Ecto neural progenitor cell (in vitro differentiated cells): ENCODE data around the gene SNX9.
"Not testable (repeated sequence)": the region's sequence is repeated elsewhere in the genome, so short reads cannot be mapped to it uniquely, and the experiment has no call there.

Experiments used
- DNase-seq: peaks from one replicate; pipeline ENCODE4 v3.0.0-alpha.2; 2018; ENCODE audit warnings: low spot score

SNX9 gene

DNA sequence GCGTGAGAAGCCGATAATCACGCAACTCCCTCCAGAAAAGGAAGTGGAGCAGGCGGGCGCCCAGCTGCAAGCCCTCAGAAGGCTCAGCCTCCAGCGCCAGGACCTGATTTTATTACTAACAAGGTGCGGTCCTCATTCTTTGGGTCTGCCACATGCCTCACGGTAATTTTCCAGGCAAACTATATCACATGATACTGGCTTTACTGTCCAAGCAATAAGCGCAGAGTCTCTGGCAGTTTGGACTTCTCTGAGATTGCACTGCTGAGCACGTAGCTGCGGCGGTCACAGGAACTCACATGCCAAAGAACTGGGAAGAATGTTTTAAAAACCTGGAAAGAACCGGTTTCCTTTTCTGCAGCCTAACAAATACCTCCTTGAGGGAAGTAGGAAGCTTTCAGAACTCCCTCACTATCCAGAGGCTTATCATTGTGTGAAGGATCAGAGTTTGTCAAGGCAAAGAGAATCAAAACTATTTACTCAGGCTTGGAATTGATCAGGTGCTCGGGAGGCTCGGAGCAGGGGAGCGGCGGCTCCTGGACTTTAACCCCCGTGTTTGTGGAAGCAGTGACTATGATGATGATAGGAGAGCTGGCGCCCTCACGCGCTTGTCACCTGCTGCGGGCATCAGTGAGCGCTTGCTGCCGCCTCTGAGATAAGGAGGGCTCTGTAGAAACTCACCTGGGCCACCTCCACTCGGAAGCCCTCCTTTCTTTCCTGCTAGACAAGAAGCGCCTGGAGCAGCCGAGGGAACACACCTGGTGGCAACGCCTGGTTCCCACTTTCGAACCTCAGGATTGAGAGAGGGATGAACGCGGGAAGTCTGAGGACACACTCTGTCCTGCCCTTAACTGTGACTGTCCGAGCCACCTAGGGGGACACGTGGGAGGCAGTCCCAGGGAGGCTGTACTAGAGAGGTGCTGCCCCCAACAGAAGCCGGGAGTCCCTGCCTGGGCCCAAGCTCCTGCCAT is 131.4 kb downstream of the SNX9 start:
- peak; percentile 44 for DNase-seq

DNA sequence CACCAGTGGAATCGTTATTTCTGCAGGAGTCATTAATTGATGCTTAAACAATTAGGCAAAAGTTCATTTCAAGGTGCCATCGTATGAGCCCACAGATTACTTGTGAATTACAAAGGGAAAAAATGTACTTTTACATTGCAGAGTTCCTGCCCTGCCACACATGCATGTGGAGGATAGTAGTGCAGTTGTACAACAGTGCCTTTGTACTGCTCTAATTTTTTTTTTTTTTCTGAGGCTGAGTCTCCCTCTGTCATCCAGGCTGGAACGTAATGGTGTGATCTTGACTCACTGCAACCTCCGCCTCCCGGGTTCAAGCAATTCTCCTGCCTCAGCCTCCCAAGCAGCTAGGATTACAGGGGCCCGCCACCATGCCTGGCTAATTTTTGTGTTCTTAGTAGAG is 132.6 kb downstream of the SNX9 start:
- peak; percentile 15 for DNase-seq

DNA sequence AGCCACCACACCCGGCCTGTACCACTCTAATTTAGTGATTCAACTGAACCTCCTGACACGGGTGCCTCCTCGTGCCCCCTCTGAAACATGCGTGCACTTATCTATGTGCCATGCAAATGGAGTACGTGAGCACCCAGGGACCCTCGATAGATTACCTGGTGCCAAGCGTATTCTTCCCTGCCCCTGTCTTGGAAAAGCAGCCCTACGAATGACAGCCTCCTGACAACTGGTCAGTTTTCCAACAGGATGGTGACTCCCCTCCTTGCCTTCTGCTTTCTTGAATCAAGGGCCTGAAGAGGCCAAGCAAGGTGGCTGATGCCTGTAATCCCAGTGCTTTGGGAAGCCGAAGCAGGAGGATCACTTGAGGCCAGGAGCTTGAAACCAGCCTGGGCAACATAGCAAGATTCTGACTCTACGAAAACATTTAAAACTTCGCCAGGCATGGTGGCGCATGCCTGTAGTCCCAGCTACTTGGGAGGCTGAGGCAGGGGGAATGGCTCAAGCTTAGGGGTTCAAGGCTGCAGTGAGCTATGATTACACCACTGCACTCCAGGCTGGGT is 133.2 kb downstream of the SNX9 start:
- peak; percentile 18 for DNase-seq

DNA sequence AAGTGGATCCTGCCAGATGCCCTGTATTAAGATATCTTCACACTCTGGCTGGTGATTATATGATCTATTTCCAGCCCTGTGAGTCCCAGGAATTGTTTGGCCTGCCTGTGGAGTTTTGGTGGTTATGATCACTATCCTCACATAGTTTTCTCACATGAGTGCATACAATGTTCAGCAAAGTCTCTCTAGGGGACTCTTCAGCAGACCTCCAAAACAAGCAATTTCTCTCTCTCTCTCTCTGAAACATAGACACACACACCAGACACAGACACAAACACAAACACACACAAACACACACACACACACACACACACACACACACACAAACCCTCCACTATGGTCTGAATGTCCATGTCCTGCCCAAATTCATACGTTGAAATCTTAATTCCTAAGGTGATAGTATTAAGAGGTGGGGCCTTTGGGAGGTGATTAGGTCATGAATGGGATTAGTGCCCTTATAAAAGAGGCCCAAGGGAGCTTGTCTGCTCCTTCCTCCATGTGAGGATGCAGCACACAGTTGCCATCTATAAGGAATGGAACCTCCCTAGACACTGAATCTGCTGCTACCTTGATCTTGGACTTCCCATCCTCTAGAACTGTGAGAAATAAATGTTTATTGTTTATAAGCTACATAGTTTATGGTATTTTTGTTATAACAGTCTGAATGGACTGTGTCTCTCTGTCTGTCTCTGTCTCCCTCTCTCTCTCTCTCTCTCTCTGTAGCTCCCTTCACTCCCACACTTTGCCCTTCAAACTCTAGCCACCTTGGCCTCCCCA is 136.6 kb downstream of the SNX9 start:
- no peak for DNase-seq

DNA sequence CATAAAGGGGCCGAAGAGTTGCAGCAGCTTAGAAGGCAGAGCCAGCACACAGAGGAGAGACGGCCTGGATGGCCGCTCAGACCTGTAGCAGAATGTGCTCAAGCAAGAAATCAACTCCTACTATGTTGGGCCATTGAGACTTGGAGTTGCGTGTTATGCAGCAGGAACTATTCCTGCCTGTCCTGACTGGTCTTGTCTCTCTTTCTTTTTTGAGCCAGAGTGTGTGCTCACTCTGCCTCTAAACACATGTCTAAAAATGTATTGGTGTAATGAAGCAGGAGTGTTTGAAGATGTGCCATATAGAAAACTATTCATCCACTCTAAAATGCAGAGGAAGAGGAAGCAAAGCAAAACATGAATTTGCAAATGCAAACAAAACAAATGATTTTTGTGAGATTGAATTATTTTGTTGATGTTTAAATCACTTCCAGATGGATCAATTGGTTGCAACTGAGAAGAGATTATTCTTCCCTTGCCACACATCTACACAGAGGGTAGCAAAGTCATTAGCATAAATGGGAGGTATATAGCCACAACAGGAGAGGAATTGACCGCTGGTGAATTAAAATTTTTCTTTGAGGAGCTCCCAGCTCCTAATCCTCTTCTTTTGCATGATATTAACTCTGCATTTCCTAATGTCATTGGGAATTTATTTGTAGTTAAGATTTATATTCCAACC is 138.2 kb downstream of the SNX9 start:
- peak; percentile 16 for DNase-seq

DNA sequence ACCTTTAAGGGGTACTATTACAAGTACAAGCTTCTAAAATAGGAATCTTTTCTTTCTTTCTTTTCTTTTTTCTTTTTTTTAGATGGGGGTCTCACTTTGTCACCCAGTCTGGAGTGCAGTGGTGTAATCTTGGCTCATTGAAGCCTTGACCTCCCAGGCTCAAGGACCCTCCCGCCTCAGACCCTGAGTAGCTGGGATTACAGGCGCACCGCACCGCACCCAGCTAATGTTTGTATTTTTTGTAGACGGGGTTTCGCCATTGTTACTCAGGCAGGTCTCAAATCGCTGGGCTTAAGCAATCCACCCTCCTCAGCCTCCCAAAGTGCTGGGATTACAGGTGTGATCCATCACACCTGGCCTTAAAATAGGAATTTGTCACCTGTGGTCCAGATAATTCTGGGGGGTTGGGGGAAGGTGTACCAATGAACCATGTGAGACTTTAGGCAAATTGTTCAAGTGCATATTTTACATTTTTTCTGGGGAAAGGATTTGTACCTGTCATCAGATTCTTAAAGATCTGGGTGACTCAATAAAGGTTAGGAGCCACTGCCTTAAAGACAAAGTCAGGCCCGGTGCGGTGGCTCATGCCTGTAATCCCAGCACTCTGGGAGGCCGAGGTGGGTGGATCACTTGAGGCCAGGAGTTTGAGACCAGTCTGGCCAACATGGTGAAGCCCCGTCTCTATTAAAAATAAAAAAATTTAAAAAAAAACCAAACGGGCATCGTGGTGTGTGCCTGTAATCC is 139.0 kb downstream of the SNX9 start:
- peak; percentile 10 for DNase-seq

DNA sequence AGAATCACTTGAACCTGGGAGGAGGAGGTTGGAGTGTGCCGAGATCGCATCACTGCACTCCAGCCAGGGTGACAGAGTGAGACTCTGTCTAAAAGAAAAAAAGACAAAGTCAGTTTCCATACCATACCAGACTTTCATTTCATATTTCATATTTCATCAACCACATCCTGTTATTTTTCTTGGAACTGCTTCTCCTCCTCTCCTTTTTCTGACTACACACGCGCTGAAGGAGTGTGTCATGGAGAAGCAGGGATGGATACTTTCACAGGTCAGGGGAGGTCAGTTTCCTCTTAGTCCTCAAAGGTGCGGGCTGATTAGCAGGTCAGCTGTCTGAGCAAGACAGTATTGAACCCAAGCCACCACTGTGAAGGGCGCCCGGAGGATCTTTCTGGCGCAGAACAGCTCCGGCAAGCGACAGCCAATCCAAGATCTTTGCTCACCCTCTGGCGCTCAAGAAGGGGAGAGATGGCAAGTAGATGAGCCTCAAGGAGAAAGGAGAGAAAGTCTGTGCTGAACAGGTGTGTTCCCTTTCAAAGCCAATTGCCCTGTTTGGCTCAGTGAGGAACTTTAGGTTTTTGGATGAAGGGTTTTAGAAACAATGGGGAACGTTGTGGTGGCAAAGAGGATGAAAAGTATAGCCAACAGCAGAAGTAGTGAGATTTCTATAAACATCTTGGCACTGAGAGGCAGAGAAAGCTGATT is 139.7 kb downstream of the SNX9 start:
- peak; percentile 16 for DNase-seq

DNA sequence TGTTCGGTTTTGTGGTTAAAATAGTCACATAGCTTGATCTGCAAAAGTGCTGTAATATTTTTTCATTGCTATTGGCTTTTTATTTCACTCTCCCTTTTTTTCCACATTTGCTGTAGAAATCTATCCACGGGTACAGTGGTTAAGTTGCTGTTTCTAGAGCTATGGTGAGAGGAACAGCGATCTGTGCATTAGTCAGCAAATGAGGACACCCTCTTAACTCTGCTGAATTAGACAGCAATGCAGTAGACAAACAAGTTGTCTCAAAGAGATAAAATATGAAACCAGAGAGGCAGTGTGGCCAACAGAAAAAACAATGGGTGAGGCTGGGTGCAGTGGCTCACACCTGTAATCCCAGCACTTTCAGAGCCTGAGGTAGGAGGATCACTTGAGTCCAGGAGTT is 141.1 kb downstream of the SNX9 start:
- no peak for DNase-seq

DNA sequence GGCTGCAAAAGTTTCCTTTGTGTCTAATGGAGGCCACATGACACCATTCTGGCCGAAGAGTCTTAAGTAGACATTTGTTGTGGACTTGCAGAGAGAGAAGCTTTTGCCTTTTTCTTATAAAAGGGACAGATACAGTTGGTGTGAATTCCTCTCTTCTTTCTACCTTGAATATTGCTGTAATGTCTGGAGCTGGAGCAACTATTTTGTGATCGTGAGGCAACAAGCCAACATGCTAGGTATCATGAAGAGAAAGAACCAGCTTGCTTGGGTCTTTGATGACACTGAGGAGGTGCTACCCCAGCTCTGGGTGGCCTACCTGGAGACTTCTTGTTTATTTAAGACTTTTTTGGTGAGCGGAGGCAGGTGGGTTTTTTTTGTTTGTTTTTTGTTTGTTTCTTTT is 142.3 kb downstream of the SNX9 start:
- DNase-seq: no peak

DNA sequence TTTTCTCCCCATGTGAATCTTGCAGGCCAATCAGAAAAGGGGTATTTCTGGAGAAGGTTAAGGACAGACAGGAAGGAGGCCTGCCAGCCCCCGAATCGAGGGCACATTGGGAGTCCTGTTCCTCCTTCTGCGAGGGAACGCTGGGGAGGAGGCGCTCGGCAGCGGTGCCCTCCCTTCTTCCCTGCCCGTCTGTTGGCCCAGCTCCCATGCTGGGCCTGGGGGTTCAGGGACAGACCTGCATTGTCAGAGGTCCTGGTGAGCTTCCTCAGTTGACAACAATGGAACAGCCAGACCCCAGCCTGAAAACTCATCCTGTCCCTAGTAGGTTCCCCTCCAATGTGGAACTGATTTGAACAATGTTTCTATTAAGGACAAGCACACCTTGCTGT is 143.5 kb downstream of the SNX9 start:
- DNase-seq: peak; percentile 41

DNA sequence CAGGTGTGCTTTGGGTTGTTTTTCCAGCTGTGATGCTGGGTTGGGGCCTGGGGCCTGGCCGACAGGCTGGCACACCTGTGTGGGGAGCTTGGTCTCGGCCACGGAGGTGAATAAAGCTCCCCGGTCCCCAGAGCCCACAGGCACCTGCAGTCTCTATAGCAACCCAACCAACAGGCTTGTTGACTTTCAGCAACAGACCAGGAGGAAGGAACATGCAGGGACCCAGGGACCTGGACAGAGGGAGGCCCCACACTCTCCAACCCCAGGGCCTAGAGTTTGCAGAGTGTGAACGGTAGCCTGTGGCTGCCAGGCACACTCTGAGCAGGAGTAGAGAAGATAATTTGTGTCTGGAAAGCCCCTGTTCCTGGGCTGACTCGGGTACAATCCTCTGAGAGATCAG is 144.0 kb downstream of the SNX9 start:
- DNase-seq: peak; percentile 43

DNA sequence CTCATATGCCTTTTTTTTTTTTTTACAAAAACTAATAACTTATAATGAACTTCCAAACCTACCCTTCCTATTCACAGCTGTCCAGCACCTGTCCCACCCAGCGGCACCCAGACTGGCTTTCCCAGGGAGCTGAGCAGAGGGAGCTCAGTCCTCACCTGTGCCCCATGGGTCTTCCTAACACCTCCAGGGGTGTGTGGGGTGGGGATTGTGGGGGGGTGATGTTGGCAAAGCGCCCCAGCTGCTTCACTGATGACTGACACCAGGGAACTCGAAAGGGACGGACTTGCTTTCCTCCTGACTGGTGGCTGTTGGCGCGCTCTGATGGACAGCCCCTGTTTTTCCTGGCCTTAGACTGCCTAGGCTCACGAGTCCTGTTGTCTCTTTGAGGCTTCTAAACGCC is 144.4 kb downstream of the SNX9 start:
- peak; percentile 25 for DNase-seq

DNA sequence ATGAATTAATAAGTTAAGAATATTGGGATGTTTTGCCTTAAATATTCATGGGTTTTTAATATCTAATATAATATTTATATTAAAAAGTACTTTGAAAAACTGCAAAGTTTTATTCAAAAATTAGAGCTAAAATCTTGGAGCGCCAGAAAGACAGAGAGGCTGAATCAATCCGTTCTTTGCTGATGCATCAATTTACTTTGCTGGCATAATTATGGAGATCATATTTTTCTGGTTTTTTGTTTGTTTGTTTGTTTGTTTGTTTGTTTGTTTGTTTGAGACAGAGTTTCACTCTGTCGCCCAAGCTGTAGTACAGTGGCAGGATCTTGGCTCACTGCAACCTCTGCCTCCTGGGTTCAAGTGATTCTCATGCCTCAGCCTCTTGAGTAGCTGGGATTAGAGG is 149.1 kb downstream of the SNX9 start:
- not testable (repeated sequence) for DNase-seq

DNA sequence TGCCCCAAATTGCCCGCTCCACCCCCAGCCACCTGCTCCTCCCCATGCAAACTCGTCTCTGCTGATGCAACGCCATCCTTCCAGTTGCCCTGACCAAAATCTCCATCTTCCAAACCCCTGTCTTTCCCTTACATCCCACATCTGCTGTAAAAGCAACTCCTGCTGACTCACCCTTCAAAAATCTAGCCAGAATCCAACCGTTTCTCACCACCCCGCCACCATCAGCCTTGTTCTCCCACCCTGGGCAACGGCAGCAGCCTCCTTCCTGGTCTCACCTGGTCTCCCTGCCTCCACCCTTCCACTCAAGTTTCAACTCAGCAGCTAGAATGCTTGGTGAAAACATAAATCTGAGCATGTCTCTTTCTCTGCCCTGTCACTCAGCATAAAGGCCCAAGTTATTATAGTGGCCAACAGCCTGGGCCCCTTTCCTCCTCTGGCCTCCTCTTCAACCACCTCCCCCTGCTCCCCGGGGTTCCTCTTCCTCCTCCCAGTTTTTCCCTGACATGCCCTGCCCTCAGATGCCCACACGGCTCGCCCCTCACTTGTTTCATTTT is 151.4 kb downstream of the SNX9 start:
- no peak for DNase-seq

DNA sequence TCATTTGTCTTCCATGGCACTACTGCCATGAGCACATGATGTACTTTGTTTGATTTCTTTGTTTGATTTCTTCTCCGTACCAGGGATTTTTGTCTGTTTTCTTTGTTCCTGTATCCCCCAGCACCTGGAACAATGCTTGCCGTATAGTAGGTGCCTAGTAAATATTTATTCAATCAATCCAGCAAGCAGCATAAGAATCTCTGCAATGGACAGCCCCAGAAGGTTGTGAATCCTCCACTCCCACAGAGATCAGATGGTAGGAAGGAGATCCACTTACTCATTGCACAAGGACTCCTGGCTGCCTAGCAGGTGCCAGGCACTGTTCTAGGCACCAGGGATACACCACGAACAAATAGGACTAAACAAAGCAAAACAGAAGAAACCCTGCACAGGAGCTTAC is 151.9 kb downstream of the SNX9 start:
- no peak for DNase-seq

DNA sequence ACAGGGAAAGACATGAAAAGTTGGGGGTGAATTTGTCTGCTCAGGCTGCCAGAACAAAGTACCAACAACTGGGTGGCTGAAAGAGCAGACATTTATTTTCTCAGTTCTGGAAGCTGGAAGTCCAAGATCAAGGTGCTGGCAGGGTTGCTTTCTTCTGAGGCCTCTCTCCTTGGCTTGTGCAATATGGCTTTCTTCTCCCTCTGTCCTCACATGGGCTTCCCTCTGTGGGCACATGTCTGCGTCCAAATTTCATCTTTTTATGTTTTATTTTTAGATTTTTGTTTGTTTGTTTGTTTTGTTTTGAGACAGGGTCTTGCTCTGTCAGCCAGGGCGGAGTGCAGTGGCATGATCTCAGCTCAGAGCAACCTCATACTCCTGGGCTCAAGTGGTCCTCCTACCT is 152.4 kb downstream of the SNX9 start:
- DNase-seq: no peak

DNA sequence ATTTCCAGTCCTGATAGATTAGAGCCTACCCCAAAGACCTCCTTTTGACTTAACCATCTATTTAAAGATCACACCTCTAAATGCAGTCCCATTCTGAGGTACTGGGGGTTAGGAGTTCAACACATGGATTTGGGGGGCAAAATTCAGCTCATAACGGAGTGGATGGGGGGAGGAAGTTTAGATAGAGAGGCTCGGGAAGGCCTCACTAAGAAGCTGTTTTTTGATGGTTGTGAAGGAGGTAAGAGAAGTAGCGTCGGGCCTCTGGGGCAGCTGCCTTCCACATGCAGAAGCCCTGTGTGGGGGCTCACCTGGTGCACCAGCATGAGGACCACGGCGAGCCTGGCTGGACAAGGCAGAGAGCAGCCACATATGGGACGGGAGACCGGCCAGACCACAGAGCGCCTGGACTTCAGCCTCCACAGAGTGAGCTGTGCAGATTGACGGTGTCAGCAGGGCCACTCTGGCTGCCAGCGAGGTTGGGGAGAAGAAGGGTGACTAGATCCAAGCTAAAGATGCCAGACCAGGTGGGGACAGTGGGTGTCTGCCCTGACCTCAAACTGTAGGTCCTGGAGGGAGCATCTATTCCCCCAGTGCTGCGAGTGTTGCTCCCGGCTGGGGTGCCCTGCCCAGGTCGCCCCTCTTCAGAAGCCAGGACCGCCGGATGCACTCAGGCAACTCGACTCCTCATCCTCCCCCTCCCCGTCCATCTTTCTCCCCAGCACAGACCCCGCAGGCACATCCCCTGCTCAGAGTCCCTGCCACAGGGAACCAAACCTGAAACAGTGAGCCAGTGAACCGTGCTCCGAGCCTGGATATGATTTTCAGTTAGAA is 153.5 kb downstream of the SNX9 start:
- DNase-seq: no peak

DNA sequence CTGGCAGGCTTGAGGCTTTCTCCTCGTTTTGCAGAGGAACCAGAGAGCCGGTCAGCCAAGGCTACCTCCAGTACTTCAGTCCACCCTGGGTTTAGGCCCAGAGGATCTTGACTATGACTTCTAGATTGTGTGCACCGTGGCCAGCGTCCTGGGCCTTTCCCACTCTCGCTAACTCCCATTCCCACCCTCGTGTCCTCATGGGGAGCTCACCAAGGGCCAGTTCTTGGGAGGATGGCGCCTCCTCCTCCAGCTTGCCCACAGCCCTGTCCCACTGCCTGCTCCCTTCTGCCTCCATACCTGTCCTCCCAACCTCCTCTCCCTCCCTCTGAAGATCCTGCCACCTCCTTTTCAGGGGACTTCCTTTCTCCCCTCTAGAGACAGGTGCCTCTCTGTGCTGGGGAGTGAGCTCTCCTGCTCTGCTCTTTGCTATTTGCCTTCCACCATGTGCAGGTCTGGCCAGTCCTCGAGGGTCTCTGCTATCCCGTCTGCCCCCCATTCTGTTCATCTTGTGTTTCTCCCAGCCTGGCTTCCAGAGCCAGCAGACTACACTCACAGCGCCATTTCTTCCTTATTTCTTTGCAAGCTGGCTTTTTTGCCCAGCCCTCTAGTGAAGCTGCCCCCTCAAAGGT is 154.2 kb downstream of the SNX9 start:
- DNase-seq: no peak
